ENCODE results near the gene LTA. TPM values are rescaled to one million over a fixed set of nuclear protein-coding genes. Genes with fewer than 3 reads are reported as not detected.
A peak's percentile ranks its signal among the peaks of the same experiment; 100 is the strongest.
"Not testable (repeated sequence)": the region's sequence is repeated elsewhere in the genome, so short reads cannot be mapped to it uniquely, and the experiment has no call there.

The LTA gene
- total RNA-seq, 4 donors from 2014 or later: not detected

GRCh38 chr6:31587791-31588777 is 16.0 kb downstream of the LTA start:
- Histone ChIP-seq H3K4me1 (peaks cover 0 to 12% (median 5%) of the 10 kb centered on the region in 4 donors), H3K36me3 (no peaks in the 10 kb centered on the region), H3K9me3 (no peaks in the 10 kb centered on the region), H3K4me3 (peak overlapping the region in 1 of 4 donors; percentile 17), H3K27me3 (peaks cover 0 to 11% of the 10 kb centered on the region in 2 donors), H3K27ac (peak overlapping the region in 1 of 4 donors; percentile 53)
- TF ChIP-seq POLR2A (IDR thresholded peaks at IDR 0.05) (no peak), CTCF (IDR thresholded peaks at IDR 0.05) (no peak), EP300 (IDR thresholded peaks at IDR 0.05) (no peak)
- 39 to 45% methylated on average over 12 of the region's 12 CpGs for WGBS, 2 donors
- no peak for DNase-seq (ENCODE audit: low spot score in 2 of 2)

GRCh38 chr6:31588871-31589650 is 17.0 kb downstream of the LTA start:
- no peak for TF ChIP-seq EP300 (IDR thresholded peaks at IDR 0.05)
- TF ChIP-seq POLR2A (IDR thresholded peaks at IDR 0.05): no peak
- no peak for TF ChIP-seq CTCF (IDR thresholded peaks at IDR 0.05)
- Histone ChIP-seq H3K36me3 (no peaks in the 10 kb centered on the region), H3K27me3 (peaks cover 0 to 11% of the 10 kb centered on the region in 2 donors), H3K9me3 (no peaks in the 10 kb centered on the region), H3K4me3 (no peak overlapping the region), H3K4me1 (peaks cover 0 to 12% (median 5%) of the 10 kb centered on the region in 4 donors), H3K27ac (no peak overlapping the region)
- no peak for DNase-seq (ENCODE audit: low spot score in 2 of 2)
- WGBS, 2 donors: 42 to 44% methylated on average over 9 of the region's 9 CpGs

GRCh38 chr6:31590691-31591090 is 18.6 kb downstream of the LTA start:
- not testable (repeated sequence) for DNase-seq (ENCODE audit: low spot score in 2 of 2); H3K27ac ChIP-seq; H3K4me3 ChIP-seq; H3K9me3 ChIP-seq; H3K36me3 ChIP-seq; H3K4me1 ChIP-seq
- WGBS, 2 donors: 73 to 87% methylated on average over 5 of the region's 5 CpGs
- H3K27me3 ChIP-seq: peaks cover 0 to 11% of the 10 kb centered on the region in 2 donors

GRCh38 chr6:31592396-31592771 is 20.3 kb downstream of the LTA start:
- 88% methylated on average over 7 of the region's 7 CpGs for WGBS, 2 donors
- Histone ChIP-seq H3K27ac (peak overlapping the region in 1 of 4 donors; percentile 26), H3K27me3 (peaks cover 0 to 6% of the 10 kb centered on the region in 2 donors), H3K9me3 (no peaks in the 10 kb centered on the region), H3K4me3 (no peak overlapping the region), H3K36me3 (no peaks in the 10 kb centered on the region), H3K4me1 (peaks cover 0 to 9% (median 3%) of the 10 kb centered on the region in 4 donors)
- no peak for DNase-seq (ENCODE audit: low spot score in 2 of 2)
- no peak for TF ChIP-seq POLR2A (IDR thresholded peaks at IDR 0.05)
- no peak for TF ChIP-seq CTCF (IDR thresholded peaks at IDR 0.05)
- TF ChIP-seq EP300 (IDR thresholded peaks at IDR 0.05): no peak

- DNase-seq (ENCODE audit: low spot score in 2 of 2): no peak
- H3K36me3 ChIP-seq: no peaks in the 10 kb centered on the region
- no peaks in the 10 kb centered on the region for H3K9me3 ChIP-seq
- H3K4me1 ChIP-seq: peaks cover 0 to 4% (median 0%) of the 10 kb centered on the region in 4 donors
- no peak overlapping the region for H3K4me3 ChIP-seq
- 30% methylated on average over 2 of the region's 2 CpGs for WGBS, 2 donors
- no peaks in the 10 kb centered on the region for H3K27me3 ChIP-seq
- H3K27ac ChIP-seq: no peak overlapping the region
- no peak for TF ChIP-seq EP300 (IDR thresholded peaks at IDR 0.05)
- no peak for TF ChIP-seq POLR2A (IDR thresholded peaks at IDR 0.05)
- TF ChIP-seq CTCF (IDR thresholded peaks at IDR 0.05): peak in 3 of 5 experiments; percentile 34 to 40 (median 36)
These were observed 24.9 kb downstream of the LTA start for GRCh38 chr6:31597006-31597405.
